ENCODE data around the gene SLC22A8.
"Not testable (repeated sequence)": the region's sequence is repeated elsewhere in the genome, so short reads cannot be mapped to it uniquely, and the experiment has no call there.

Gene SLC22A8, protein sequence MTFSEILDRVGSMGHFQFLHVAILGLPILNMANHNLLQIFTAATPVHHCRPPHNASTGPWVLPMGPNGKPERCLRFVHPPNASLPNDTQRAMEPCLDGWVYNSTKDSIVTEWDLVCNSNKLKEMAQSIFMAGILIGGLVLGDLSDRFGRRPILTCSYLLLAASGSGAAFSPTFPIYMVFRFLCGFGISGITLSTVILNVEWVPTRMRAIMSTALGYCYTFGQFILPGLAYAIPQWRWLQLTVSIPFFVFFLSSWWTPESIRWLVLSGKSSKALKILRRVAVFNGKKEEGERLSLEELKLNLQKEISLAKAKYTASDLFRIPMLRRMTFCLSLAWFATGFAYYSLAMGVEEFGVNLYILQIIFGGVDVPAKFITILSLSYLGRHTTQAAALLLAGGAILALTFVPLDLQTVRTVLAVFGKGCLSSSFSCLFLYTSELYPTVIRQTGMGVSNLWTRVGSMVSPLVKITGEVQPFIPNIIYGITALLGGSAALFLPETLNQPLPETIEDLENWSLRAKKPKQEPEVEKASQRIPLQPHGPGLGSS

DNA sequence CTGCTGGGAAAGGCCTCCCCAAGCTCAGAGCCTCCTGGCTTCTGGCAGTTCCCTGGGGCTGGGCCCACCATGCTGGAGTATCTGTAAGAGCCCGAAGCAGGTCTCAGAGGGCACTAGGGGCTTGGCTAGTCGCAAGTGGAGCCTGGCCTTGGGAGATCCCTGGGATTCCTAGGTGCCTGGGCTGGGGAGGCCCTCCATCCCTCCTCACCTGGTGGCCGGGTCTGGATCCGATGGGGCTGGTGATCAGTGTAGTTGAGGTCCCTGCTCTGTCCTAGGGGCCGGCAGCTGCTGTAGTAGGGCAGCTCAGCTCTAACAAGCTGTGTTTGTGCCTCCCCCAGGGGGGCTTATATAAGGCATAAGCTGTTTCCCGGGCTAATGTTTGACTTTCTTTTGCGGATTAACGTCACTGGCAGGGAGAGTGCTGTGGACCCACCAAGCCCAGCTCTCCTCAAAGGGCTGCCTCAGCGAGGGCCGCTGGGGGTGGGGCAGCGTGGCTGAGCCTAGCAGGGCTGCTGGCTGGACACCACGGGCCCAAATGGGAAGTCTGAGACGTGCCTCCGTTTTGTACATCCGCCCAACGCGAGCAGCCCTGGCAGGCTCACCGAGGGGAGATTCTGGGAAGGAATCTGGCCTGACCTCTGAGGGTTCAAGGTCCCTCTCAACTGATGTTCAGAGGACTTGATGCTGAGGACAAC lies at the start of gene SLC22A8:
Gene SLC22A8, minus strand, starts transcription at position 321 of the 695 bp plus-strand sequence. CDS start 883 bp downstream, outside the sequence.
- no peak within 1 kb of the TSS for H3K4me3 ChIP-seq (ENCODE audit: low read length)
- no peak for DNase-seq (ENCODE audit: low read depth)
- TF ChIP-seq, protein P1, sequence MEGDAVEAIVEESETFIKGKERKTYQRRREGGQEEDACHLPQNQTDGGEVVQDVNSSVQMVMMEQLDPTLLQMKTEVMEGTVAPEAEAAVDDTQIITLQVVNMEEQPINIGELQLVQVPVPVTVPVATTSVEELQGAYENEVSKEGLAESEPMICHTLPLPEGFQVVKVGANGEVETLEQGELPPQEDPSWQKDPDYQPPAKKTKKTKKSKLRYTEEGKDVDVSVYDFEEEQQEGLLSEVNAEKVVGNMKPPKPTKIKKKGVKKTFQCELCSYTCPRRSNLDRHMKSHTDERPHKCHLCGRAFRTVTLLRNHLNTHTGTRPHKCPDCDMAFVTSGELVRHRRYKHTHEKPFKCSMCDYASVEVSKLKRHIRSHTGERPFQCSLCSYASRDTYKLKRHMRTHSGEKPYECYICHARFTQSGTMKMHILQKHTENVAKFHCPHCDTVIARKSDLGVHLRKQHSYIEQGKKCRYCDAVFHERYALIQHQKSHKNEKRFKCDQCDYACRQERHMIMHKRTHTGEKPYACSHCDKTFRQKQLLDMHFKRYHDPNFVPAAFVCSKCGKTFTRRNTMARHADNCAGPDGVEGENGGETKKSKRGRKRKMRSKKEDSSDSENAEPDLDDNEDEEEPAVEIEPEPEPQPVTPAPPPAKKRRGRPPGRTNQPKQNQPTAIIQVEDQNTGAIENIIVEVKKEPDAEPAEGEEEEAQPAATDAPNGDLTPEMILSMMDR (IDR thresholded peaks at IDR 0.05; ENCODE audit: insufficient read depth, low read depth, low read length, missing control alignments): no peak

DNA sequence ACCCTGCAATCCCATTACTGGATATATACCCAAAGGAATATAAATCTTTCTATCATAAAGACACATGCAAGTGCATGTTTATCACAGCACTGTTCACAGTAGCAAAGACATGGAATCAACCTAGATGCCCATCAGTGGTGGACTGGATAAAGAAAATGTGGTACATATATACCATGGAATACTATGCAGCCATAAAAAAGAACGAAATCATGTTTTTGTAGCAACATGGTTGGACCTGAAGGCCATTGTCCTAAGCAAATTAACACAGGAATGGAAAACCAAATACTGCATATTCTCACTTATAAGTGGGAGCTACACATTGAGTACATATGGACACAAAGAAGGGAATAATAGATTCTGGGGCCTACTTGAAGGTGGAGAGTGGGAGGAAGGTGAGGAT lies 30.6 kb upstream of the SLC22A8 start:
- not testable (repeated sequence) for H3K4me3 ChIP-seq (ENCODE audit: low read length); DNase-seq (ENCODE audit: low read depth)

DNA sequence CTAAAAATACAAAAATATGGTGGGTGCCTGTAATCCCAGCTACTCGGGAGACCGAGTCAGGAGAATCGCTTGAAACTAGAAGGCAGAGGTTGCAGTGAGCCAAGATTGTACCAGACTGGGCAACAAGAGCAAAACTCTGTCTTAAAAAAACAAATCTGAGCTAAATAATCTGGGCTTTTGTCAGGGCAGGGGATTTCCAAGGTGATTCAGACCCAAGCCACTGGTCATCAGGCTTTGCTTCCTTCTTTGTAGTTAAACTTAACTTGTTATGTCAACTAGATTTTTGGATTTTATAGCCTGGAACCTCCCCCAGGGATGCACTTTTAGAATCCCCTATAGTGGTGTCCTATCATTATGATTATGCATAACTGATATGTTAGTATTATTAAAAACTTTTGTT lies 27.0 kb upstream of the SLC22A8 start:
- no peak overlapping the region for H3K4me3 ChIP-seq (ENCODE audit: low read length)
- TF ChIP-seq, protein P1 (IDR thresholded peaks at IDR 0.05; ENCODE audit: insufficient read depth, low read depth, low read length, missing control alignments): no peak
- no peak for DNase-seq (ENCODE audit: low read depth)

DNA sequence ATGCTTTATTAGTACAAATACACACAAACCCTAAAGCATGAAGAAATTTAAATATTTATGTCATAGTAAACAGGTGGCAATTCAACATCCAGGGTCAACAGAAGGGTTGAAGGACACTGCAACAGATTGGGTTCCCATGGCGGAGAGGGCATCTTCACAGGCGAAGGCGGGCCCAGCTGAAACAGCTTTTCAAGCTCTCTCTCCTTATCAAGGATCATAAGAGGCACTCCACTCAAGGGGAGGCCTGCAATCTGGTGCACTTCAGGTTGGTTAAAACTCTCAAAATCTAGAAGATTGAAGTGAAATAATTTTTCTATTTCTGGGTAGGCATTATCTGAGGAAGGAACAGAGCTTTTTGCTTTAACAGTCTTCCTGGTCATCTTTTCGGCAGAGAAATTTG lies 16.8 kb upstream of the SLC22A8 start:
- H3K4me3 ChIP-seq (ENCODE audit: low read length): no peak overlapping the region
- DNase-seq (ENCODE audit: low read depth): no peak
- TF ChIP-seq, protein P1 (IDR thresholded peaks at IDR 0.05; ENCODE audit: insufficient read depth, low read depth, low read length, missing control alignments): no peak

DNA sequence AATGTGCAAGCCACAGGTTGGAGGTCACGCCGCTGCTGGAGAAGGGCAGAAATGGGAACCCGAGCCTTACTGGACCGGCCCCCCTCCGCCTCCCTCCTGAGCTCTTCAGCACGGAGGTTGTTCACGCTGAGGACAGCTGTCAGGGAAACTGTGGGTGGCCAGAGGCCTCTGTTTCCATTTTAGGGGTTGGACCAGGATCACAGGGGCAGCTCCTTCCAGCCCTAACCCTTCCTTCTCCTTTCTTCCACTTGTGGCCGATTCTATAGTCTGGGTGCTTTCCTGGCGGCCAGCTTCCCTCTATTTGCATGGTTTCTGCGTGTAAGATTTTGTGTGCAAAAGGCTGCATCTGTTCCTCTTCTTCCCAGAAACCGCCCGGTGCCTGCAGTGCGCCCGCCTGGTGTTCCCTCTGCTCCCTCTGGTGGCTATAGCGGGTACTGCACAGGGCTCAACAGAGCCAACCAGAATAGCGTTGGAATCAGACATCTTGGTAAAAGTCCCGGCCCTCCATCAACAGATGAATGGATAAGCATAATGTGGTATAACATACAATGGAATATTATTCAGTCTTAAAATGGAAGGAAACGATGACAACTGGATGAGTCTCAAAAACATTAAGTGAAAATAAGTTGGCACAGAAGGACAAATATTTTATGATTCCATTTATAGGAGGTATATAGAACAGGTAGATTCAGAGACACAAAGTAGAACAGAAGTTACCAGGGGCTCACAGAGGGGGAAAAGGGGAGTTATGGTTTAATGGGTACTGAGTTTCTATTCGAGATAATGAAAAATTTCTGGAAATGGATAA lies 8.4 kb upstream of the SLC22A8 start:
- peak; percentile 67 for DNase-seq (ENCODE audit: low read depth)
- H3K4me3 ChIP-seq (ENCODE audit: low read length): no peak overlapping the region
- TF ChIP-seq, protein P1 (IDR thresholded peaks at IDR 0.05; ENCODE audit: insufficient read depth, low read depth, low read length, missing control alignments): peak; percentile 100

DNA sequence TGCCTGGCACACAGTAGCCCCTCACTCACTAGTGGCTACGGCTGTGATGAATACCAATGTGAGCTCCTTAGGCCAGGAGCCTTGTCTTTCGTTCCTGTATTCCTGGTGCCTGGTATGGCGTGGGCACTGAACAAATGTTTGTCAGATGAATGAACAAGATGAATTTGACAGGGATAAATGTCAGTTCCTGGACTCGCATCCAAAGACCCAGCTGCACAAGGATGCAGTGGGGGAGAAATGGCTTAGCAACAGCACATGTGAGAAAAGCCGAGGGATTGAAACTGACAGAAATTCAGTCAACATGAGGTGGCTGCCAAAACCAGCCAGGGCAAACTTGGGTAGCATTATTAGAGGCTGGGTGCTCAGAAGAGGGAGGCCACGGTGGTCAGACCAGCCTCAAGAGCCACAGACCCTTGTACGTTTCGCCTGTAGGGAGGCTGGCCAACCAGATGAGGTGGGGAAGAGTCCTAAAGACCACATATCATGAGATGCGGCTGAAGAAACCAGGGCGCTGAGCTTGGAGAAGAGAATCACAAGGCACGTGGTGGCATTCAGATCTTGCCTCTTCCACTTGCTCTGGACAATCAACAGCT lies 7.7 kb upstream of the SLC22A8 start:
- no peak for DNase-seq (ENCODE audit: low read depth)
- no peak overlapping the region for H3K4me3 ChIP-seq (ENCODE audit: low read length)

More for the DNA sequence above, 7.7 kb upstream of the SLC22A8 start:
- TF ChIP-seq, protein P1 (IDR thresholded peaks at IDR 0.05; ENCODE audit: insufficient read depth, low read depth, low read length, missing control alignments): no peak

Data from epithelial cell of esophagus (primary cell).